GM12801 (cell line): ENCODE data around the gene TNFRSF13B.

Experiments
- TF ChIP-seq, protein P1 (sequence below): IDR thresholded peaks from one replicate; pipeline ENCODE4 v1.5.1; 2011; ENCODE audit warnings: control low read depth; ENCODE audit not compliant: insufficient read length; ENCODE audit errors: extremely low read depth

Gene TNFRSF13B

DNA sequence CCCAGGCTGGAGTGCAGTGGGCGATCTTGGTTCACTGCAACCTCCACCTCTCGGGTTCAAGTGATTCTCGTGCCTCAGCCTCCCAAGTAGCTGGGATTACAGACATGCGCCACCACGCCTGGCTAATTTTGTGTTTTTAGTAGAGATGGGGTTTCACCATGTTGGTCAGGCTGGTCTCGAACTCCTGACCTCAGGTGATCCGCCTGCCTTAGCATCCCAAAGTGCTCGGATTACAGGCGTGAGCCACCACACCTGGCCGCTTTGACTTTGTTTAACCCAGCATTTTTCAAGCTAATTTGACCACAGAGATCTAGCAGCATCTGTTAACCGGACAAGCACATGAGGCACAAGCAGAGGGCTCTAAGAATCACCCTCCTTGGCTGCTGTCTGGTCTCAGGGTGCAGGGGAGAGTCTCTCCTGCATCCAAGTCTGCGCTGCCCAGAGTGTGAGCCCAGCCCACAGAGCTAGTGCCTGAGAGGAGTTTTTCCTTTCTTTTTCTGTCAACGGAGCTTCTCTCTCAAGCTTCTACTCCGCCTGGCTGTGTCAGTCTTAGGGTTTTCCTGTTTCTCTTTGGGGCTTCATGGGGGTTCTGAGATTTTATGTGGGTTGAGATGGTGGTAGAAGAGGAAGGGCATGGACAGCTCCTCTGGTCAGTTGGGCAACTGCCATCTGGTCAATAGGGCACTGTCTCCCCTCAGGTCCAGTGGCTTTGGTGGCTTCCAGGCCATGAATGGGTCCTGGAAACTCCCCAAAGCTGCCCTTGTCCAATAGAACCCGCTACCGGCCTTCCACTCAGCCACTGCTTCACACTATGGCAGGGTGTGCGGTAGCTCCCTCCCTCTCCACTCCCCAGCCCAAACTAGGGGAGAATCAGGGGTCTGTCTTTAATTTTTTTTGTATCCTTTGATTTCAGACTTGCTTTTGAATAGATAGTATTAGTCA, 59.6 kb downstream of the TNFRSF13B start:
- TF ChIP-seq, protein P1, sequence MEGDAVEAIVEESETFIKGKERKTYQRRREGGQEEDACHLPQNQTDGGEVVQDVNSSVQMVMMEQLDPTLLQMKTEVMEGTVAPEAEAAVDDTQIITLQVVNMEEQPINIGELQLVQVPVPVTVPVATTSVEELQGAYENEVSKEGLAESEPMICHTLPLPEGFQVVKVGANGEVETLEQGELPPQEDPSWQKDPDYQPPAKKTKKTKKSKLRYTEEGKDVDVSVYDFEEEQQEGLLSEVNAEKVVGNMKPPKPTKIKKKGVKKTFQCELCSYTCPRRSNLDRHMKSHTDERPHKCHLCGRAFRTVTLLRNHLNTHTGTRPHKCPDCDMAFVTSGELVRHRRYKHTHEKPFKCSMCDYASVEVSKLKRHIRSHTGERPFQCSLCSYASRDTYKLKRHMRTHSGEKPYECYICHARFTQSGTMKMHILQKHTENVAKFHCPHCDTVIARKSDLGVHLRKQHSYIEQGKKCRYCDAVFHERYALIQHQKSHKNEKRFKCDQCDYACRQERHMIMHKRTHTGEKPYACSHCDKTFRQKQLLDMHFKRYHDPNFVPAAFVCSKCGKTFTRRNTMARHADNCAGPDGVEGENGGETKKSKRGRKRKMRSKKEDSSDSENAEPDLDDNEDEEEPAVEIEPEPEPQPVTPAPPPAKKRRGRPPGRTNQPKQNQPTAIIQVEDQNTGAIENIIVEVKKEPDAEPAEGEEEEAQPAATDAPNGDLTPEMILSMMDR: no peak

DNA sequence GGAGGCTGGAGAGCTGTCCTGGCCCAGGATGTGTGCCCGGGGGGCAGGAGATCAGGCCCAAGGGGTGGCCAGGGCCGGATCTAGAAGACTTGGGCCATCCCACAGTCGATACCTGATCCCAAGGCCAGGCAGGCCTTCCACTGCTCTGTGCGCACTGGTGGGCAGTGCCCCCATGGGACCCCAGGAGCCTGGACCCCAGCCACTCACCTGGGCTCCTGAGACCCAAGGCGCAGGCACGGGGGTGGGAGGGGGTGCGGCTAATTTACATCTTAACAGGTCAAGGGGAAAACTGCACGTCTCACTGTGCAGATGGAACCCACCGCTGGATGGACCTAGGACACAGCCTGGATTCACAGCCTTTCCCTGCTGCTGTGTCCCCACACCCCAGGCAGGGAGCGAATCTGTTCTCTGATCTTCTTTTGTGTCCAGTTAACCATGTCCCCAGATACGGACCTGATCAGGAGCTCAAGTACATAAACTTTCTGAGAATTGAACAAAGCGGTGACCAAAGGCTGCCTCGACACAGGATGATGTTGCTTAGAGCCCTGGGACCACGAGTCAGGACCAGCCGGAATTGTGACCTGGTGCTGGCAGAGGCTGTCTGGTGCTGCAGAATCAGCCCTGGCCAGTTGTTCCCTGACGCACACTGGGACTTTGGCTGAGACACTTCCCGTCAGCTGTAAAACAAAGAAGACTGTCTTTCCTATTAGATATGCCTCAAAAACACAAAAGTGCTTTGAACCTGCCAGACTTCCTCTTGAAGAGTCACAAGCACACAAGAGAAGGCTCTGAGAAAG, 60.6 kb downstream of the TNFRSF13B start:
- TF ChIP-seq, protein P1: no peak

- TF ChIP-seq, protein P1: no peak
Observed at GRCh38 chr17:16910341-16910740, 61.6 kb downstream of the TNFRSF13B start.

DNA sequence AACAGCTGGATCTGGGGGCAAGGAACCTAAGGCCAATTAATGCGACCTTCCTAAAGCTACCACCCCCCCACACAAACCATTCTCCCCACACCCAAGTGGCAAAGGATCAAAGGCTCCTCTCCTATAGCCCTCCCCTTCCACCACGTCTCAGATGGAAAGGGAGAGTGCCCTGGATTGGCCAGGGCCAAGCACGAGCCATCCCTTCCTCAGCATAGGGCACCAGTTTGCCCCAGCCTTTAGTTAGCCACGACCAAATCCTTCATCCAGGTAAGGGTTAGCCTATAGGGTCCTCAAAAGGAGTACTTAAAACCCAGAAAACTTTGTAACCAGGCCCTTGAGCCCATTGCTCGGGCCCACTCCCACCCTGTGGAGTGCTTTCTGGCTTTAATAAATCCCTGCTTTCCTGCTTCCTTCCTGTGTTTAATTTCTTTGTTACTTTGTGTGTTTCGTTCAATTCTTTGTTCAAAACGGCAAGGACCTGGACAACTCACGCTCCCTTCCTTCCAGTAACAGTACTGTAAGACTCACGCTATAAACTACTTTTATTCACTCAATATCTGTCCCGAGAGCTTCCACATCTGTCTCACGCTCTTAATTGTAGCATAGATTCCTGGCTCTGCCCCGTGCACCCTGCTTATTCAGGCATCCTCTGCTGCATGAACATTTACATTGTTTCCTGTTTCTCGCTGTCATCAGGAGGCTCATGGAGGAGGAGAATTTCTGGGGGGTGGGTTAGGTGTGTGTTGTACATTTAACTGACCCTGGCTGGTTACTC, 62.3 kb downstream of the TNFRSF13B start:
- TF ChIP-seq, protein P1: no peak

GRCh38 chr17:16908273-16908672, 63.6 kb downstream of the TNFRSF13B start:
- TF ChIP-seq, protein P1: no peak

DNA sequence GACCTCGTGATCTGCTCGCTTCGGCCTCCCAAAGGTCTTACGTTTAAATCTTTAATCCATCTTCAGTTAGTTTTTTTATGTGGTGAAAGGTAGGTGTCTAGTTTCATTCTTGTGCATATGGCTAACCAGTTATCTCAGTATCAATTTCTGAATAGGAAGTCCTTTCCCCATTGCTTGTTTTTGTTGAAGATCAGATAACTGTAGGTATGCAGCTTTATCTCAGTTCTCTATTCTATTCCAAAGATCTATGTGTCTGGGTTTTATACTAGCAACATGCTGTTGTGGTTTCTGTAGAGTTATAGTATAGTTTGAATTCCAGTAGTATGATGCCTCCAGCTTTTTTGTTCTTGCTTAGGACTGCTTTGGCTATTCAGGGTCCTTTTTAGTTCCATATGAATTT, 65.2 kb downstream of the TNFRSF13B start:
- TF ChIP-seq, protein P1: no peak
